Aorta (tissue), 5 donors: ENCODE measurements around the gene CABP4. TPM values are rescaled to one million over a fixed set of nuclear protein-coding genes. Genes with fewer than 3 reads are reported as not detected.

Experiments
- ATAC-seq: fragments of 200-7000 bp; cut with Tn5 transposase; one replicate; pipeline ENCODE4 v1.9.1; 2022; ENCODE audit warnings: moderate library complexity; ENCODE audit not compliant: low FRiP score
- DNase-seq, 2 donors: peaks; one replicate each; pipeline ENCODE4 v3.0.0-alpha.2; 2020
- H3K27ac ChIP-seq, 2 donors: one replicate each; pipeline ENCODE4 v1.5.1; 2013; ENCODE audit warnings: low read length in 2 of 2, mild to moderate bottlenecking in 2 of 2, moderate library complexity in 2 of 2, control low read depth in 1 of 2, inconsistent platforms in 1 of 2, low read depth in 1 of 2
- H3K27me3 ChIP-seq, 2 donors: one replicate each; pipeline ENCODE4 v1.6.1; 2013; ENCODE audit warnings: control low read depth in 1 of 2, low read length in 1 of 2, mild to moderate bottlenecking in 1 of 2, moderate library complexity in 1 of 2; ENCODE audit not compliant: insufficient read depth in 2 of 2, control insufficient read depth in 1 of 2
- H3K36me3 ChIP-seq, 2 donors: one replicate each; pipeline ENCODE4 v1.6.1; 2013; ENCODE audit warnings: control low read depth in 1 of 2, low read length in 1 of 2, mild to moderate bottlenecking in 1 of 2; ENCODE audit not compliant: insufficient read depth in 2 of 2, control insufficient read depth in 1 of 2
- H3K4me1 ChIP-seq, 2 donors: one replicate each; pipeline ENCODE4 v1.6.1; 2013; ENCODE audit warnings: low read length in 2 of 2, control low read depth in 1 of 2, mild to moderate bottlenecking in 1 of 2, moderate library complexity in 1 of 2; ENCODE audit not compliant: insufficient read depth in 2 of 2, control insufficient read depth in 1 of 2
- H3K4me3 ChIP-seq, 2 donors: one replicate each; pipeline ENCODE4 v1.5.1; 2013; ENCODE audit warnings: low read length in 2 of 2, control low read depth in 1 of 2, mild to moderate bottlenecking in 1 of 2
- H3K9me3 ChIP-seq: one replicate; pipeline ENCODE4 v1.6.1; 2013; ENCODE audit warnings: mild to moderate bottlenecking, low read length; ENCODE audit not compliant: control insufficient read depth
- WGBS, 2 donors: extraction: QIAGEN DNeasy Blood & Tissue Kit; methylation state at CpG; one replicate each; pipeline ENCODE4 v1.1.7; 2013; 5-methylcytosine and 5-hydroxymethylcytosine counted together
- intact Hi-C, 2 donors: fragments of 100-400 bp; cut with DNase I; formaldehyde crosslinking; loops; one replicate each; pipeline versions ENCODE4 v1.14.2 to v1.15.0; 2022
- polyA plus RNA-seq, 2 donors: library from polyadenylated mRNA; stranded (reverse); fragments of 200-250 nt; gene quantifications; one replicate each; pipeline ENCODE4 v1.2.3, GENCODE V29; 2013
- total RNA-seq, 2 donors: library from RNA; stranded (reverse); fragmentation: NEBNext Ultra II Directional; extraction: Animal tissue kit (Norgen Biotek cat#: 25700); gene quantifications; one replicate each; pipeline ENCODE4 v1.2.1, GENCODE V29; 2021
- donor health status: healthy with polysubstance abuse.
- donor health status: Bipolar disorder and iron deficiency.
- donor health status: DM: no; HTN: no; CAD: no.
- donor health status: DM: no; HTN: no; CAD: no.
- donor health status: DM: yes; HTN: yes; CAD: no.

CABP4 gene
- total and polyA plus RNA-seq, 4 donors, result 0.33 to 3.9 (median 2.4) TPM

GRCh38 chr11:67500831-67501715 is 45.9 kb downstream of the CABP4 start:
- 92 to 94% methylated on average over 9 of the region's 9 CpGs for WGBS, 2 donors
- H3K9me3 ChIP-seq, result no peaks in the 10 kb centered on the region
- ATAC-seq (no peak), DNase-seq (peak in 1 of 2 donors; percentile 39)
- H3K4me3 ChIP-seq, result no peak overlapping the region
- no peaks in the 10 kb centered on the region for H3K4me1 ChIP-seq
- intact Hi-C loops, result loop anchor here in 1 of 2 donors (10.0 kb wide), 1 partner anchor 106 kb away; the partner anchor contains the start of gene RAD9A
- no peaks in the 10 kb centered on the region for H3K27me3 ChIP-seq
- H3K27ac ChIP-seq, result no peak overlapping the region
- peaks cover 0 to 2% of the 10 kb centered on the region in 2 donors for H3K36me3 ChIP-seq

DNA sequence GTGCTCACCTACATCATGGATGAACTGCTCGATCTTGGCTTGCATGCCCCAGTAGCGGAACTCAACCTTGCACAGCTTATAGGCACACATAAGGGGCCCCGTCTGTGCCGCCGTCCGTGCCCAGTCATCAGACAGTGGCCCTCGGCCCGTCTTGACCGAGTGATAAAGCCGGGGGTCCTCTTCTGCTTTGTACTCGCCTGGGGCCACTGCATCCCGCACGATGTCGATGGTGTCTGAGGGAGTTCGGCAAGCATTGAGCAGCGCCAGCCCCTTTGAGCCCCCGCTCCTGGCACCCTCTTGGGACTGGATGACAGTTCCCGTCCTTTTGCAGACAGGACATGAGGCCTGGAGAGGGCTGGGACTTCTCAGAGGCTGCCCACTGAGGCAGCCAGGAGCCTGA is 46.7 kb downstream of the CABP4 start:
- ATAC-seq (no peak), DNase-seq (peak in 1 of 2 donors; percentile 40)
- H3K4me3 ChIP-seq, result no peak overlapping the region
- WGBS, 2 donors, result 97 to 98% methylated on average over 18 of the region's 18 CpGs
- no peak overlapping the region for H3K27ac ChIP-seq
- H3K4me1 ChIP-seq, result no peaks in the 10 kb centered on the region
- H3K36me3 ChIP-seq, result peaks cover 0 to 2% of the 10 kb centered on the region in 2 donors
- intact Hi-C loops, result loop anchor here in 1 of 2 donors (10.0 kb wide), 1 partner anchor 107 kb away; the partner anchor contains the start of gene RAD9A
- no peaks in the 10 kb centered on the region for H3K27me3 ChIP-seq
- H3K9me3 ChIP-seq, result no peaks in the 10 kb centered on the region

DNA sequence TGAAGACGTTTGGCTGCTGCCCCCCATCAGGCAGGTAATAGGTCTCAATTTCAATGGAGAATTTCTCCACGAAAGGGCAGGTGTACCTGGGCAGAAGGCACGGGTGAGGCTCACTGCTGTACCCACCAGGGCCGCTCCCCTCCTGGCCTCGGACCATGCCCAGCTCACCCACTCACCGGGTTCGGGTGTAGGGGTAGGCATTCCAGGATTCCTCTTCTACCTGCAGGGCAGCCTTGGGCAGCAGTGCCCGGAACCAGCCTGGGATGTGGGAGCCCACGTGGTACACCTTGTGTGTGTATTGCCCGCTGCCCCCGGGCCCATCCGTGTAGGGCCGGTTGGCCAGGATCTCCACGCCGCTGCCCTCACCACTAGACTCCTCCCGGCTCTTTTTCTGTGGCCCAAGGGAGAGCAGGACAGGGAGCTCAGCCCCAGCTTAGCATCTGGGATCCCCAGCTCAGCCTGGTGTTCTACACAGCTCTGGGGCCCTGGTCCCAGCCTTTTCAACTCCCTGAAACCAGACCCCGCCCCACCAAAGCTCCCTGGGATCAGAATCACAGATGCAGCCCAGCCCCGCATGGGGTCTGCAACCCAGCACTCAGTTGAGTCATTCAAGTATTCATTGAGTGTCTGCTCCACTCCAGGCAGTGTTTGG is 47.3 kb downstream of the CABP4 start:
- Histone ChIP-seq H3K36me3 (peaks cover 0 to 2% of the 10 kb centered on the region in 2 donors), H3K4me1 (no peaks in the 10 kb centered on the region), H3K27me3 (no peaks in the 10 kb centered on the region), H3K4me3 (no peak overlapping the region), H3K27ac (no peak overlapping the region), H3K9me3 (no peaks in the 10 kb centered on the region)
- intact Hi-C loops, result loop anchor here in 1 of 2 donors (10.0 kb wide), 1 partner anchor 108 kb away; the partner anchor contains the start of gene RAD9A
- DNase-seq, result peak in 1 of 2 donors; percentile 43
- 96% methylated on average over 18 of the region's 18 CpGs for WGBS, 2 donors
- no peak for ATAC-seq

GRCh38 chr11:67503119-67504004 is 48.2 kb downstream of the CABP4 start:
- ATAC-seq (no peak), DNase-seq (peak in 1 of 2 donors; percentile 48)
- H3K27ac ChIP-seq, result no peak overlapping the region
- no peaks in the 10 kb centered on the region for H3K4me1 ChIP-seq
- no peaks in the 10 kb centered on the region for H3K36me3 ChIP-seq
- intact Hi-C loops, result loop anchor here in 1 of 2 donors (10.0 kb wide), 1 partner anchor 109 kb away; the partner anchor contains the start of gene RAD9A
- H3K27me3 ChIP-seq, result no peaks in the 10 kb centered on the region
- 82 to 87% methylated on average over 19 of the region's 19 CpGs for WGBS, 2 donors
- H3K9me3 ChIP-seq, result no peaks in the 10 kb centered on the region
- no peak overlapping the region for H3K4me3 ChIP-seq

DNA sequence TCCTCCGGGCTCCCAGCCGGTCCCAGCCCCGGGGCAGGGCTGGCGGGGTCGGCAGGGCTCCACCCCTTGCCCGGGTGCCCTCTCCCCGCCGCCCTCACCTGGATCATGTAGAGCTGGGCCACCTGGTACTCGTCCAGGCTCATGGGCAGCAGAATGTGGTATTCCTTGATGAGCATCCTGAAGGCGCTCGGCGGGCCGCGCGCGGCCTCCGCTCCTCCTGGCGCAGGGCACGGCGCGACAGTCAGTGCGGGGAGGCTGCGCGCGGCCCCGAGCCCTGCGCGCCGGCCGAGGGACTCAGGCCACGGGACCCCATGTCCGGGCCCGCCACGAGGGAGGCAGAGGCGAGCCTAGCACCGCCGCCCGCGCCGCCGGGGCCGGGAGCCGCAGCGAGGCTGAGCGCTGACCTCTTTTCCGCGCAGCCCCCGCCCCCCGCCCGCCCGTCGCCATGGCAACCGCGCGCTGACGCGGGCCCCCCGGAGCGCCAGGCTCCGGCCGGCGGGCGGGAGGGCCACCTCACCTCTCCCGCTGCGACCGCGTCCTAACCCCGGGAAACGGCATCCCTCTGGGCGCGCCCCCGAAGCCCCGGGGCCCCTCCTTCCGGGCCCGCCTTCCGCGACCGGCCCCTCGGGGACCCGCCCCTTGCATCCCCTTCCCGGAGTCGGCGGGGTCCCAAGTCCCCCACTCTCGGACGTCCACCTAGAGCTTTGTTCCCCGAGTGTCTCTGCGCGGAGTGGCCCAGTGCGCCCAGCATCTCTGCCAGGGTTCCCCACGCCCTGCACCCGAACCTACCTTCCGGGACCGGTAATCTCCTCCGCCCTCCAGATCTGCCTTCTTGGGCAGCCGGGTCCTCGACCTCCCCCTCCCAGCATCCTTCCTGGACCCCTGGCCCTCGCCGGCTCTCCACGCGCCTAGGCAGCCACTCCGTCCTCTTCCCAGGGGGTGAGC is 49.1 kb downstream of the CABP4 start:
- Histone ChIP-seq H3K27me3 (no peaks in the 10 kb centered on the region), H3K27ac (peak overlapping the region in 1 of 2 donors; percentile 65), H3K4me1 (no peaks in the 10 kb centered on the region), H3K9me3 (no peaks in the 10 kb centered on the region), H3K36me3 (no peaks in the 10 kb centered on the region), H3K4me3 (peak overlapping the region; percentile 30 to 35)
- DNase-seq (peak in 1 of 2 donors; percentile 64), ATAC-seq (no peak)
- intact Hi-C loops, result loop anchor here in 1 of 2 donors (10.0 kb wide), 1 partner anchor 109 kb away; the partner anchor contains the start of gene RAD9A
- whole genome bisulfite sequencing, 2 donors, result 2% methylated on average over 77 to 101 of the region's 101 CpGs

GRCh38 chr11:67504950-67505581 is 49.9 kb downstream of the CABP4 start, which contains the start of gene PITPNM1:
Gene PITPNM1 (minus strand): TSS chr11:67505363. CDS start chr11:67504180, 1,183 bp downstream.
- Histone ChIP-seq H3K27me3 (no peaks in the 10 kb centered on the region), H3K4me1 (no peaks in the 10 kb centered on the region), H3K4me3 (peak within 1 kb of the TSS; percentile 30 to 35), H3K9me3 (no peaks in the 10 kb centered on the region), H3K36me3 (no peaks in the 10 kb centered on the region), H3K27ac (peak within 1 kb of the TSS; percentile 77 to 89)
- WGBS, 2 donors, result 1% methylated on average over 56 to 58 of the region's 58 CpGs
- ATAC-seq, result peak; percentile 62
- DNase-seq, result peak; percentile 87 to 94
- intact Hi-C loops, result loop anchor here (5.0 to 10.0 kb wide), 6 partner anchors 38 to 153 kb away; partner anchors contain the start of genes GSTP1 (in 1 of the 2), POLD4 (in 1 of the 2), RAD9A (in 1 of the 2) and TMEM134 (in 1 of the 2)
